H1 (cell line): ENCODE measurements around the gene CITED4. TPM values are rescaled to one million over a fixed set of nuclear protein-coding genes. Genes with fewer than 3 reads are reported as not detected.

ENCODE experiments used
- CTCF ChIA-PET: fragments of 300-600 bp; sonication (Branson Sonifier 250); formaldehyde crosslinking; loops from one replicate; lab custom pipeline; 2021; ENCODE audit not compliant: partially characterized antibody; lab: Charles Lee
- POLR2A ChIA-PET: fragments of 300-600 bp; sonication (Branson Sonifier 250); formaldehyde crosslinking; loops from one replicate; lab custom pipeline; 2021; ENCODE audit warnings: inconsistent platforms; ENCODE audit not compliant: partially characterized antibody; lab: Charles Lee
- DNase-seq, 2 experiments: peaks; one replicate each; pipeline versions ENCODE4 v3.0.0 to v3.0.0-alpha.2; 2010 to 2022; ENCODE audit warnings: low spot score in 2 of 2, low read depth in 1 of 2, mixed read lengths in 1 of 2
- FAIRE-seq: peaks from 2 replicates; lab custom pipeline; 2011; peaks lifted over from hg19 to GRCh38; lab: Jason Lieb, UNC
- H2AFZ ChIP-seq: 2 replicates; pipeline ENCODE4 v1.8.1; 2012; ENCODE audit warnings: low read length, inconsistent platforms
- H2AK5ac ChIP-seq: 2 replicates; pipeline ENCODE4 v1.6.1; 2013; ENCODE audit warnings: low read depth, low read length
- H2BK120ac ChIP-seq: replicated peaks from 2 replicates; pipeline ENCODE3; 2013; ENCODE audit warnings: low read depth, low read length, inconsistent platforms
- H2BK12ac ChIP-seq: 2 replicates; pipeline ENCODE4 v1.6.1; 2013; ENCODE audit warnings: low read depth, low read length
- H2BK15ac ChIP-seq: 2 replicates; pipeline ENCODE4 v1.6.1; 2013; ENCODE audit warnings: low read length
- H2BK20ac ChIP-seq: 2 replicates; pipeline ENCODE4 v1.6.1; 2013; ENCODE audit warnings: low read length
- H2BK5ac ChIP-seq: 2 replicates; pipeline ENCODE4 v1.6.1; 2013; ENCODE audit warnings: low read depth, low read length
- H3K14ac ChIP-seq: 2 replicates; pipeline ENCODE4 v1.6.1; 2013; ENCODE audit warnings: inconsistent platforms; ENCODE audit not compliant: insufficient read length
- H3K18ac ChIP-seq: 2 replicates; pipeline ENCODE4 v1.6.1; 2013; ENCODE audit warnings: low read length; ENCODE audit errors: extremely low read depth
- H3K23ac ChIP-seq: 2 replicates; pipeline ENCODE4 v1.6.1; 2013; ENCODE audit warnings: inconsistent platforms; ENCODE audit not compliant: insufficient read length
- H3K23me2 ChIP-seq: 2 replicates; pipeline ENCODE4 v1.6.1; 2013; ENCODE audit warnings: low read depth, low read length
- H3K27ac ChIP-seq: 2 replicates; pipeline ENCODE4 v1.6.1; 2011; ENCODE audit warnings: low read depth, low read length, inconsistent platforms
- H3K27me3 ChIP-seq, 4 experiments: replicated peaks in 1 of 4; 1 replicate in 1 of 4; 2 replicates in 3 of 4; pipeline versions ENCODE4 v1.6.1 to v1.8.1; 2011 to 2013; ENCODE audit warnings: low read length in 3 of 4, mild to moderate bottlenecking in 3 of 4, inconsistent platforms in 2 of 4, mixed read lengths in 2 of 4, moderate library complexity in 1 of 4; ENCODE audit not compliant: control insufficient read depth in 3 of 4, insufficient read depth in 3 of 4; ENCODE audit errors: extremely low read depth in 1 of 4
- H3K36me3 ChIP-seq, 4 experiments: 2 replicates each; pipeline versions ENCODE4 v1.6.1 to v1.8.1; 2011 to 2013; ENCODE audit warnings: mild to moderate bottlenecking in 4 of 4, low read length in 3 of 4, moderate library complexity in 2 of 4, control low read depth in 1 of 4, inconsistent platforms in 1 of 4; ENCODE audit not compliant: insufficient read depth in 4 of 4, control insufficient read depth in 2 of 4
- H3K4ac ChIP-seq: replicated peaks from 2 replicates; pipeline ENCODE3; 2013; ENCODE audit warnings: low read length, low read depth, mixed read lengths, inconsistent platforms; ENCODE audit not compliant: insufficient read length
- H3K4me1 ChIP-seq, 4 experiments: replicated peaks in 1 of 4; 1 replicate in 1 of 4; 2 replicates in 3 of 4; pipeline versions ENCODE4 v1.6.1 to v1.8.1; 2011 to 2013; ENCODE audit warnings: low read length in 3 of 4, inconsistent platforms in 2 of 4, mixed read lengths in 1 of 4; ENCODE audit not compliant: insufficient read depth in 4 of 4, control insufficient read depth in 3 of 4
- H3K4me2 ChIP-seq, 2 experiments: 2 replicates each; pipeline versions ENCODE4 v1.6.1 to v1.8.1; 2011 to 2013; ENCODE audit warnings: low read depth in 2 of 2, low read length in 2 of 2, control low read depth in 1 of 2, inconsistent platforms in 1 of 2, mild to moderate bottlenecking in 1 of 2; ENCODE audit not compliant: insufficient read depth in 1 of 2
- H3K4me3 ChIP-seq, 4 experiments: fragments of 200-600, 300-600 bp in 1 of 4; sonication (generic), shearing (Covaris generic), sonication (Bioruptor Twin) in 1 of 4; 2 replicates each; pipeline versions ENCODE4 v1.5.1 to v1.8.1; 2011 to 2016; ENCODE audit warnings: low read length in 4 of 4, low read depth in 3 of 4, control low read depth in 2 of 4, inconsistent platforms in 2 of 4, mild to moderate bottlenecking in 2 of 4, mixed read lengths in 1 of 4, moderate library complexity in 1 of 4; ENCODE audit not compliant: insufficient read depth in 2 of 4; ENCODE audit errors: extremely low read depth in 1 of 4
- H3K56ac ChIP-seq: replicated peaks from 2 replicates; pipeline ENCODE3; 2013; ENCODE audit warnings: low read depth, mild to moderate bottlenecking, mixed read lengths, low read length, inconsistent platforms; ENCODE audit not compliant: insufficient read length
- H3K79me1 ChIP-seq: 2 replicates; pipeline ENCODE4 v1.6.1; 2013; ENCODE audit warnings: low read depth, low read length, control low read depth
- H3K79me2 ChIP-seq, 2 experiments: 2 replicates each; pipeline versions ENCODE4 v1.6.1 to v1.8.1; 2012 to 2013; ENCODE audit warnings: low read length in 2 of 2, mild to moderate bottlenecking in 2 of 2, inconsistent platforms in 1 of 2; ENCODE audit not compliant: insufficient read depth in 2 of 2, control insufficient read depth in 1 of 2
- H3K9ac ChIP-seq, 4 experiments: replicated peaks in 1 of 4; 1 replicate in 1 of 4; 2 replicates in 3 of 4; pipeline versions ENCODE4 v1.6.1 to v1.8.1; 2011 to 2013; ENCODE audit warnings: low read depth in 3 of 4, low read length in 3 of 4, control low read depth in 2 of 4, mild to moderate bottlenecking in 2 of 4, moderate library complexity in 2 of 4, inconsistent platforms in 1 of 4; ENCODE audit errors: extremely low read depth in 1 of 4
- H3K9me3 ChIP-seq, 2 experiments: 2 replicates each; pipeline versions ENCODE4 v1.6.1 to v1.8.1; 2012 to 2013; ENCODE audit warnings: mild to moderate bottlenecking in 2 of 2, moderate library complexity in 2 of 2, control low read depth in 1 of 2, inconsistent platforms in 1 of 2, low read depth in 1 of 2, low read length in 1 of 2, mixed read lengths in 1 of 2; ENCODE audit not compliant: insufficient read depth in 2 of 2
- H4K20me1 ChIP-seq, 2 experiments: replicated peaks in 1 of 2; 2 replicates each; pipeline versions ENCODE3 to v1.8.1; 2011 to 2013; ENCODE audit warnings: inconsistent platforms in 2 of 2, low read length in 2 of 2, mild to moderate bottlenecking in 1 of 2; ENCODE audit not compliant: insufficient read depth in 2 of 2, control insufficient read depth in 1 of 2
- H4K5ac ChIP-seq: 2 replicates; pipeline ENCODE4 v1.6.1; 2013; ENCODE audit warnings: low read length, low read depth, mixed read lengths, inconsistent platforms; ENCODE audit not compliant: insufficient read length
- H4K8ac ChIP-seq: 2 replicates; pipeline ENCODE4 v1.8.0; 2013; ENCODE audit warnings: mild to moderate bottlenecking, moderate library complexity, low read length, inconsistent platforms; ENCODE audit not compliant: insufficient read depth; ENCODE audit errors: extremely low read depth
- H4K91ac ChIP-seq: replicated peaks from 2 replicates; pipeline ENCODE3; 2013; ENCODE audit warnings: low read length, mixed read lengths, inconsistent platforms; ENCODE audit not compliant: insufficient read length
- ASH2L ChIP-seq: fragments of 200-600, 300-600 bp; sonication (generic); IDR thresholded peaks from one replicate; pipeline ENCODE4 v1.7.1; 2017; ENCODE audit warnings: low read length
- TAF1 ChIP-seq: IDR thresholded peaks from 2 replicates; pipeline ENCODE4 v1.6.1; 2011; ENCODE audit warnings: mild to moderate bottlenecking, low read depth, low read length
- TBP ChIP-seq: IDR thresholded peaks from 2 replicates; pipeline ENCODE4 v1.6.1; 2011; ENCODE audit warnings: low read depth, low read length, improper control_type of control experiment
- WGBS, 2 experiments: shearing (Covaris generic) in 1 of 2; methylation state at CpG; one replicate each; pipeline versions ENCODE4 v1.1.6 to v1.1.7; 2013 to 2015; ENCODE audit warnings: low lambda C conversion rate in 2 of 2, mixed read lengths in 2 of 2, inconsistent platforms in 1 of 2, low coverage in 1 of 2, missing lambda C conversion rate in 1 of 2; ENCODE audit not compliant: insufficient replicate concordance in 2 of 2, insufficient coverage in 1 of 2, insufficient read length in 1 of 2; ENCODE audit errors: extremely low coverage in 1 of 2, missing lambda C conversion rate in 1 of 2; 5-methylcytosine and 5-hydroxymethylcytosine counted together
- polyA plus RNA-seq, 7 experiments: library from polyadenylated mRNA; depleted of rRNA in 3 of 7; stranded (reverse) in 5 of 7; unstranded in 2 of 7; fragments of >200 nt in 5 of 7; fragments of 200-250 nt in 2 of 7; gene quantifications; 1 replicate in 5 of 7; 2 replicates in 1 of 7; 4 replicates in 1 of 7; pipeline versions ENCODE4 v1.2.1 to v1.2.3, GENCODE V29; 2011 to 2013; ENCODE audit warnings: missing spikeins in 2 of 7, mixed read lengths in 2 of 7
- total RNA-seq: library from RNA; stranded (reverse); fragmentation: NEBNext Ultra II Directional; extraction: Animal tissue kit (Norgen Biotek cat#: 25700); gene quantifications from 2 replicates; pipeline ENCODE4 v1.2.1, GENCODE V29; 2021

The CITED4 gene
- total and polyA plus RNA-seq, 2 of the 8 experiments (the other 6 are each of a cell fraction or from before 2014, with no cell fraction given), result 5.4 to 16.3 TPM

- Histone ChIP-seq H4K5ac (no peak overlapping the region), H3K36me3 (no peaks in the 10 kb centered on the region; a peak in 1 of 8 replicates), H3K56ac (no peak overlapping the region), H3K27me3 (no peaks in the 10 kb centered on the region), H2BK120ac (no peak overlapping the region), H3K4me2 (peak overlapping the region; percentile 11 to 33; a peak in 2 of 4 replicates), H3K14ac (no peak overlapping the region), H3K27ac (no peak overlapping the region), H3K4me1 (peaks cover 10 to 20% (median 14%) of the 10 kb centered on the region in 4 experiments), H2BK15ac (0 out of 2 replicates have a peak overlapping the region, but pooled peaks have one; percentile 34), H2BK5ac (peak overlapping the region; percentile 72; the same call in 1 of the 2 replicates), H3K4me3 (no peak overlapping the region), H3K23me2 (no peaks in the 10 kb centered on the region), H3K79me2 (no peaks in the 10 kb centered on the region), H3K9me3 (no peaks in the 10 kb centered on the region), H2BK20ac (0 out of 2 replicates have a peak overlapping the region, but pooled peaks have one; percentile 57), H4K8ac (no peak overlapping the region), H3K18ac (peak overlapping the region; percentile 42), H3K79me1 (no peaks in the 10 kb centered on the region), H2AFZ (no peak overlapping the region; the same call in 1 of the 2 replicates), H4K20me1 (no peaks in the 10 kb centered on the region), H4K91ac (peak overlapping the region; percentile 20), H2AK5ac (peak overlapping the region; percentile 65; the same call in 1 of the 2 replicates), H3K23ac (no peak overlapping the region), H3K9ac (no peak overlapping the region), H2BK12ac (peak overlapping the region; percentile 11; the same call in 1 of the 2 replicates), H3K4ac (peak overlapping the region; percentile 42)
- no peak for FAIRE-seq
- ChIA-PET POLR2A (interaction anchor here (1.3 to 2.5 kb wide), 3 partner anchors 11 to 134 kb away, joined by 3 to 7 read pairs (median 4); partner anchors contain the start of genes CITED4 and NFYC), CTCF (interaction anchor here (0.8 to 1.4 kb wide), 4 partner anchors 14 to 124 kb away, joined by 3 to 4 read pairs (median 3); no protein-coding TSS in a partner anchor)
- no peak for DNase-seq
- 86% methylated on average over 3 of the region's 3 CpGs; no CpG with 5 or more reads in 1 of the 2 experiments for WGBS, 2 experiments
- no peak for TF ChIP-seq TBP
- no peak for TF ChIP-seq ASH2L
- 0 out of 2 replicates have a peak, but pooled peaks have one; percentile 7 for TF ChIP-seq TAF1
Observed at GRCh38 chr1:40825435-40825788, 36.8 kb downstream of the CITED4 start.
